Measurements from ENCODE around the gene TRIP12. TPM values are rescaled to one million over a fixed set of nuclear protein-coding genes. Genes with fewer than 3 reads are reported as not detected.

TRIP12 gene
- total and polyA plus RNA-seq, 2 of the 8 experiments (the other 6 are each of a cell fraction or from before 2014, with no cell fraction given), result 23.1 to 174 TPM

DNA sequence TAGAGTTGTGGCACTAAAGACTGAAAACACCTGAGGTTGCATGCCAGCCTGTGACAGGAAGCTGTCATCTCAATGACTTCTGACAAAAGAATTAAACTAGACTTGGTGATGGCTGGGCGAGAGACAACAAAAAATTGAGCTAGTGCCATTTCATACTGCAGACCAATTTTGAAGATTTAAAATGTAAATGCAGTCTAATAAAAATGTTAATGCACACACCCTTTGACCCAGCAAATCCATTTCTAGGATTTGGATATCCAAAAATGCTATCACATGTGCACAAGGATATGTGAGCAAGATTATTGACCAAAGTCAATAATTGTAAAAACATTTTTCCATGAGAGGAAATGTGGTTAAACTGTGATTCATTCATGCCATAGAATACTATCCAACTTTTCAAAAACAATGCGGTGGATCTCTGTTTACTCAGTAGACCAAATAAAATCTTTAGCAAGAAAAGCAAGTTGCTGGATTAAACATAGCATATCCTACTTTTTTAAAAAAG lies 6.1 kb upstream of the TRIP12 start:
- Histone ChIP-seq H2BK120ac (replicated peaks; ENCODE audit: low read depth, low read length) (no peak overlapping the region), H3K9ac (replicated peaks in 1 of 4; ENCODE audit: extremely low read depth in 1 of 4, low read depth in 3 of 4, low read length in 3 of 4) (no peak overlapping the region), H4K8ac (ENCODE audit: extremely low read depth, insufficient read depth, low read length) (no peak overlapping the region), H3K27me3 (replicated peaks in 1 of 4; ENCODE audit: control insufficient read depth in 3 of 4, extremely low read depth in 1 of 4, insufficient read depth in 3 of 4, low read length in 3 of 4) (no peaks in the 10 kb centered on the region), H3K4me2 (ENCODE audit: insufficient read depth in 1 of 2, low read depth in 2 of 2, low read length in 2 of 2) (no peak overlapping the region), H3K9me3 (ENCODE audit: insufficient read depth in 2 of 2, low read depth in 1 of 2, low read length in 1 of 2) (no peaks in the 10 kb centered on the region), H3K23ac (ENCODE audit: insufficient read length) (no peak overlapping the region), H3K4me1 (replicated peaks in 1 of 4; ENCODE audit: control insufficient read depth in 3 of 4, insufficient read depth in 4 of 4, low read length in 3 of 4) (no peaks in the 10 kb centered on the region; a peak in 1 of 7 replicates), H2BK15ac (ENCODE audit: low read length) (no peak overlapping the region), H3K18ac (ENCODE audit: extremely low read depth, low read length) (no peak overlapping the region), H2AK5ac (ENCODE audit: low read depth, low read length) (no peak overlapping the region), H3K56ac (replicated peaks; ENCODE audit: insufficient read length, low read depth, low read length) (no peak overlapping the region), H3K27ac (ENCODE audit: low read depth, low read length) (no peak overlapping the region), H3K79me1 (ENCODE audit: low read depth, low read length) (no peaks in the 10 kb centered on the region), H3K14ac (ENCODE audit: insufficient read length) (no peak overlapping the region), H3K79me2 (ENCODE audit: control insufficient read depth in 1 of 2, insufficient read depth in 2 of 2, low read length in 2 of 2) (peaks cover 0 to 17% of the 10 kb centered on the region in 2 experiments; a peak in 1 of 4 replicates), H3K4me3 (ENCODE audit: extremely low read depth in 1 of 4, insufficient read depth in 2 of 4, low read depth in 3 of 4, low read length in 4 of 4) (no peak overlapping the region), H4K91ac (replicated peaks; ENCODE audit: insufficient read length, low read length) (no peak overlapping the region), H2BK5ac (ENCODE audit: low read depth, low read length) (no peak overlapping the region), H2AFZ (ENCODE audit: low read length) (no peak overlapping the region), H4K20me1 (replicated peaks in 1 of 2; ENCODE audit: control insufficient read depth in 1 of 2, insufficient read depth in 2 of 2, low read length in 2 of 2) (no peaks in the 10 kb centered on the region), H3K36me3 (ENCODE audit: control insufficient read depth in 2 of 4, insufficient read depth in 4 of 4, low read length in 3 of 4) (no peaks in the 10 kb centered on the region), H4K5ac (ENCODE audit: insufficient read length, low read depth, low read length) (no peak overlapping the region), H3K23me2 (ENCODE audit: low read depth, low read length) (no peaks in the 10 kb centered on the region; the same call in 1 of the 2 replicates), H2BK12ac (ENCODE audit: low read depth, low read length) (no peak overlapping the region), H2BK20ac (ENCODE audit: low read length) (no peak overlapping the region), H3K4ac (replicated peaks; ENCODE audit: insufficient read length, low read depth, low read length) (no peak overlapping the region)
- POLR2A ChIA-PET (ENCODE audit: partially characterized antibody), result no interaction called here
- FAIRE-seq (no peak), DNase-seq (ENCODE audit: low read depth in 1 of 2, low spot score in 2 of 2) (no peak)
- 96% methylated on average over 2 of the region's 2 CpGs; no CpG with 5 or more reads in 1 of the 2 experiments for WGBS, 2 experiments (ENCODE audit: extremely low coverage in 1 of 2, insufficient coverage in 1 of 2, insufficient read length in 1 of 2, insufficient replicate concordance in 2 of 2, low coverage in 1 of 2, low lambda C conversion rate in 2 of 2, missing lambda C conversion rate in 1 of 2)
- CTCF ChIA-PET (ENCODE audit: partially characterized antibody), result interaction anchor here (0.7 to 2.5 kb wide), 2 partner anchors 140 to 222 kb away, joined by 3 to 7 read pairs; partner anchors contain the start of gene SLC16A14
- no peak for TF ChIP-seq YY1 (IDR thresholded peaks at IDR 0.05; ENCODE audit: low read depth, low read length)
- no peak for TF ChIP-seq POLR2AphosphoS5 (IDR thresholded peaks at IDR 0.05; ENCODE audit: low read depth, low read length)
- TF ChIP-seq BRCA1 (IDR thresholded peaks at IDR 0.05; ENCODE audit: low read depth, low read length), result no peak
- TF ChIP-seq TEAD4 (IDR thresholded peaks at IDR 0.05; ENCODE audit: low read depth, low read length), result no peak
- no peak for TF ChIP-seq RXRA (IDR thresholded peaks at IDR 0.05; ENCODE audit: insufficient read depth, low read depth, low read length)
- no peak for TF ChIP-seq MAFK (IDR thresholded peaks at IDR 0.05; ENCODE audit: low read depth, low read length)
- no peak for TF ChIP-seq CEBPB (IDR thresholded peaks at IDR 0.05; ENCODE audit: low read depth, low read length)
- TF ChIP-seq, protein P1, sequence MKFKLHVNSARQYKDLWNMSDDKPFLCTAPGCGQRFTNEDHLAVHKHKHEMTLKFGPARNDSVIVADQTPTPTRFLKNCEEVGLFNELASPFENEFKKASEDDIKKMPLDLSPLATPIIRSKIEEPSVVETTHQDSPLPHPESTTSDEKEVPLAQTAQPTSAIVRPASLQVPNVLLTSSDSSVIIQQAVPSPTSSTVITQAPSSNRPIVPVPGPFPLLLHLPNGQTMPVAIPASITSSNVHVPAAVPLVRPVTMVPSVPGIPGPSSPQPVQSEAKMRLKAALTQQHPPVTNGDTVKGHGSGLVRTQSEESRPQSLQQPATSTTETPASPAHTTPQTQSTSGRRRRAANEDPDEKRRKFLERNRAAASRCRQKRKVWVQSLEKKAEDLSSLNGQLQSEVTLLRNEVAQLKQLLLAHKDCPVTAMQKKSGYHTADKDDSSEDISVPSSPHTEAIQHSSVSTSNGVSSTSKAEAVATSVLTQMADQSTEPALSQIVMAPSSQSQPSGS (IDR thresholded peaks at IDR 0.05; ENCODE audit: low read length), result no peak
- TF ChIP-seq NRF1 (IDR thresholded peaks at IDR 0.05; ENCODE audit: low read depth, low read length), result no peak
- TF ChIP-seq CREB1 (IDR thresholded peaks at IDR 0.05), result no peak
- no peak for TF ChIP-seq TCF12 (IDR thresholded peaks at IDR 0.05; ENCODE audit: low read depth, low read length)
- TF ChIP-seq SIRT6 (IDR thresholded peaks at IDR 0.05; ENCODE audit: low read length), result no peak
- TF ChIP-seq POU5F1 (IDR thresholded peaks at IDR 0.05; ENCODE audit: low read depth, low read length), result no peak
- TF ChIP-seq CTBP2 (IDR thresholded peaks at IDR 0.05; ENCODE audit: borderline replicate concordance, insufficient read depth, insufficient read length, low read length), result no peak
